GDM1 (cell line): ENCODE data around the gene RBM20.

Experiments
- DNase-seq: peaks from one replicate; lab custom pipeline; 2025; lab: John Stamatoyannopoulos, UW

Gene RBM20

DNA sequence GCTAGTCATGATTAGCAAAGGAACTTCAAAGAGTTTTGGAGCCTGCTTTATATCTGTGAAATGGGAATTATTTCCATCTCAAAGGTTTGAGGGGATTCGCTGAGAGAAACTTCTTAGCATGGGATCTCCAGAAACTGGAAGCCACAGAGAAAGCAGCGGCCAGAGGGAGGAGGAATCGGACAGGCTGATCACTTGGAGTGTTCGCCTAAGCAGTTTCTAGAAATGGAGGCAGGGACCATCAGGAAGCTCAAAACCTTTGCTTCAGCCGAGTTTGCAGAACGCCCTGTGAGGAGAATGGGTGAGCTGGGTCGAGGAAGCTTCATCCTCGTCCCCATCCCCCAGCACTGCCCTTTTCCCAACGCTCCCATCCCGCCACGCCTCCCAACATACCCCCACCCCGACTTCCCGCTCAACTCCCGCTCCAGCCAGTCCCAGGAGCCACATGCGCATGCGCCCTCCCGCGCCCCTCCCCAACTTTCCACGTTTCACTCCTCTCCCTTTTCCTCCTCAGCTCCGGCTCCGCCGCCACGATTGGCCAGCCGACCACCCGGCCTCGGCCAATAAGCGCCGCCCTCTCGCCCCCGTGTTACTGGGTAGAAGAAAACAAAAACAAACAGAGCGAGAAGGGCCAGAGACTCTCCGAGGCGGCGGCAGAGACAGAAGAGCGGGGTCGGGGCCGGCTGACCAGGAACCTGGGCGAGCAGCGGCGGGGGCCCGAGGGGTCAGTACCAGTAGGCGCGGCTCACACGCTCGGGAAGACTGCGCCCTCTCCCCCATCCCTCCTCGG is 227.4 kb downstream of the RBM20 start, which contains the start of gene PDCD4:
TSS of gene PDCD4 (plus strand) at position 631 of the 787 bp plus-strand sequence. CDS start 4,100 bp downstream, outside the sequence.
- peak; percentile 96 for DNase-seq

DNA sequence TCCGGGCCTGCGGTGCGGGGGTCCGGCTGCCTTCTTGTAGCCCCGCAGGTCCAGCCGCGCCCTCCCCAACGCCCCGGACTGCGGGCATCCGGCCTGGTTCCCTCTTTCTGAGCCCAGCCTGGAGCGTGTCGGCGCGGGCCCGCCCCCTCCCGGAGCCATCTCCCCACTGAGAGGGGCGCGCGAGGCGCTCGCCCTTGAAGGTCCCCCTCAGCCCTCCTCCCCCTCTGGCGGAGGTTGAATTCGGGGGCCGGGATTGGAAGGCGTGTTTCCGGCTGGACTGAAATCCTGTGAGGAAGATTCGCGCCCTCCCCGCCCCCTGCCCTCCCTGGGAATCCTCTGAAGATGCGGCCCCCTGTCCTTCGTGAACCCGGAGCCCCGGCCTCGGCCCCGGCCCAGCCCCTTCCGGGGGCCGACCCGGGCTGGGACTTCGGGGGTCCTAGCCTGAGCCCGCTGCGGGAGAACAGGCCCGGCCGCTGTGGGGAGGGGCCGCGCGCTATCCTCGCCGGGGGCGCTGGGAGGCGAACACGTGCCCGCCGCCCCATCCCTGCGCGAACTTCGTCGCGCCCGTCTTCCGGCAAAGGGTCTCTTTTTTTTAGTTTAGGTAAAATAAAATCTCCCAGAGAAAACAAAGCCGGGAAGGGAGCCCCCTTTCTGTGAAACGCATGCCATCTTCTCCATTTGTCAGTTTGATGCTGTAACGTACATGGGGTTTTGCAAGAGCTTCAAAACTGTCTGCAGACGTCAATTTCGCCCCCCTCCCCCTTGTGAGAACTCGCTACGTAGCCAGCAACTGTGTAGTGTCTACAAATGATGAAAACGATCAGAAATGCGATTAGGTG is 228.2 kb downstream of the RBM20 start:
- DNase-seq: peak; percentile 76

DNA sequence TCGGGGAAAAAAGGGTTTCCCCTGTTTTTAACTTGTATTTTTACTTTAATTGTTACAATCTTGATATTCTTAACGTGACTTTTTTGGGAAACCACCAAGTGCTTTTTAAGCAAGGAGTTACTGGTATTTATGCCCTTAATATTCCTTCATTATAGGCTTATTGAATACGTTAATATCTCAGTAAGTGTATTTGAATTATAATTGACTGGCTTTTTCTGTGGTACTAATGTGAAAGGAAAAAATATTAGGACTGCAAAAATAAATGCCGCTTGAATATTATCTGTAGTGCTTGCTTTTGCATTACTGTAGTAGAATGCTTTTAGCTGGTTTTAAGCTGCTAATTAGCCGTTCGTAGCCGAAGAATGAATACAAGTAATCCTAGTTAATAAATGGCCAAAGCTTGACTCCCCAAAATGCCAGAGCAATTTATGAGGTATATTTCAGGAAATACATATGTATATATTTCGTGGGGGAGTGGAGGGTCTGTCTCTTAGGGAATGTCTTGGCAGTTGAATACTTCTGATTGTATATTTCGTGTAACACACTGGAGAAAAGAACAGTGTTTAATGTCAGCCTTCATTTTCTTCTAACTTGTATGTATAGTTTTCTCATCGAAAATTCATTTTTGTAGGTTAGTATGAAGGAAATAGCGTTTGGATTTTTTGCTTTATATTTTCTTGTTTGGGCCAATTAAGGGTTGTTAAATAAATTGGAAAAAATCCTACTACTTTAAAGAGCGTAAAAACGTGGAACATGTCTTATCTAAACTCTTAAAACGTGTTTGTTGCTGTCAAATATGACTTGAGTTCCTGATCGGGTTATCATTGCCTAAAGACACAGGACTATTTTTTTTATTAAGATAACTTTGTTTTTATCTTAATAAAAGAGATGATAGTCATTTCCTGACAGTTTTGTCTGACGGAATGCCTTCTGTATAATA is 229.1 kb downstream of the RBM20 start:
- no peak for DNase-seq

DNA sequence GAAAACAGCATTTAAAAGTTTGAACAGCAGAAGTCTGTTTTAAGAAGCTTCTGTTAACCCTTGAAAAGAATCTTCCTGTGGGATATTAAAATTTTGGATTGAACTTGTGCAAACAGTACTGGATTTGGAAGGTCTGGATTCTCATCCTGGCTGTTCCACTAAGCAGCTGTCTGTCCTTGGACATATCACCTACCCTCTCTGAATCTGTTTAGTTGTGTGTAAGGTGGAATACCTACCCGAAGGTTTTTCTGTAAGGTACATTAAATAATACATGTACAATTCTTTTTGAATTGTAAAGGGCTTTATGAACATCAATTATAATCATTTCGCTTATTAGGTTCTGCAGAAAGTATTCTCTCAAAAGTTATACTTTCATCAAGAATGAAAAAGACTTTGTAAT is 229.8 kb downstream of the RBM20 start:
- DNase-seq: no peak

DNA sequence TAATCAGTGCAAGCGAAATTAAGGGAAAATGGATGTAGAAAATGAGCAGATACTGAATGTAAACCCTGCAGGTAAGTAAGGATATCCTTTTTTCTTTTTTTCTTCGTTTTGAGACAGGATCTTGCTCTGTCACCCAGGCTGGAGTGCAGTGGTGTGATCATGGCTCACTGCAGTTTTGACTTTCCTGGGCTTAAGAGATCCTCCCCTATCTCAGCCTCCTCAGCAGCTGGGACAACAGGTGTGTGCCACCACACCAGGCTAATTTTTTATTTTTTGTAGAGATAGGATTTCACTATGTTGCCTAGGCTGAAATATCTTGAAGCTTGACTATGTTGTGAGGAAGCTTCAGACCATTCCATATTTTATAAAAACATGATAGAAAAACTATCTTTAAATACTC is 231.9 kb downstream of the RBM20 start:
- DNase-seq: no peak

DNA sequence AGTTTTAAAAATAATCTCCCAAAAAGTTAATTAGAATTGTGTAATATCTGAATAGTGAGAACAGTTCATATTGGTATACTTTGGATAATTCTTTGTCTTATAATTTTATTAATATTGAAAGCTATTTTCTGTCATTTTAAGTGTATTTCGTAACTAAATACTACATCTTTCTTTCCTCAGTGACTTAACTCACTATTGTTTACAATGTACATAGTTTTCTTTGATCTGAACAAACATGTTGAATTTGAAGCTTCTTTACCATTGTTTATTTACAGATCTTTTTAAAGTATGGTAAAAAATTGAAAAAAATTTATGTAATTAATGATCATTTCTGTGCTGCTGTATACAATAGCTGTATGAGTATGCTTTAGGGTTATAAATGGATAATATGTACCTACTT is 232.7 kb downstream of the RBM20 start:
- DNase-seq: no peak

DNA sequence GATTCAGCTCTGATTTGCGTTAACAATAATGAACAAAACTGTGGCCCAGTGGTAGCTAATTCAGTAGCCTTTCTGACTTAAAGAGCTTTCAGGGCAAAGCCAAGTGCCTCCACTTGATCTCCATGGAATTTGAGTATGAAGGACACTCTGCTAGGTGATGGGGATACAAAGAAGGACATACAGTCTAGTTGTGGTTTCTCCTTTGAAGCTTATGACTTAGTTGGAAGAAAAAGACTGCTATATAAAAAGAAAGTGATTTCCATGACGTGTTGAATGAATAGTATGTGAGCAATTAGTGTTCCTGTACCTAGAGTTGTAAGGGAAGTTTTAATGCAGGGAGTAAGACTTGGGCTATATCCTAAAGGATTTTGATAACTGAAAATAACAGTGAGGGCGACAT is 235.9 kb downstream of the RBM20 start:
- no peak for DNase-seq

DNA sequence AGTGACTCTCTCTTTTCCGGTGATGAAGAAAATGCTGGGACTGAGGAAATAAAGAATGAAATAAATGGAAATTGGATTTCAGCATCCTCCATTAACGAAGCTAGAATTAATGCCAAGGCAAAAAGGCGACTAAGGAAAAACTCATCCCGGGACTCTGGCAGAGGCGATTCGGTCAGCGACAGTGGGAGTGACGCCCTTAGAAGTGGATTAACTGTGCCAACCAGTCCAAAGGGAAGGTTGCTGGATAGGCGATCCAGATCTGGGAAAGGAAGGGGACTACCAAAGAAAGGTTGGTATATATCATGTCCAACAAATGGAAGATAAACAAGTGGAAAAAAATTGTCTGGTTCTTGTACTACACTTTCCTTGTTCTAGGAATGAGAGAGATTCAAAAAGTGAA is 237.1 kb downstream of the RBM20 start:
- no peak for DNase-seq

DNA sequence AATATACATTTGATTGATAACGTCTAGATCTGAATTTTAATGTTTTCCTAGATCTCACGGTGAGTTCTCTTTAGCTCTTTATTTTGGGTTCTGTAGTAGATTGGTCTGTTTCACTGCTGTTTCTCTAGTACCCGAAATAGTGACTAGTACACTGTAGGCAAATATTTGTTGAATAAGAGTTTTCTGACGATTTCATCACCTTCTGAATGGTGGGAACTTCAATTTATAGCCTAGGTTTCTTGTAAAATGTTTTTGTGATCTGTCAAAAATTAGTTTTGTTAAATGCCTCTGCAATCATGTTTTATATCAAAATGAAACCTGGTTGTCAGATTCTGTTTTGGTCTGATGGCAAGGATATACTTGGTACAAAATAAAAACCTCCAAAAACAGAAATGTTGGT is 237.8 kb downstream of the RBM20 start:
- DNase-seq: no peak

DNA sequence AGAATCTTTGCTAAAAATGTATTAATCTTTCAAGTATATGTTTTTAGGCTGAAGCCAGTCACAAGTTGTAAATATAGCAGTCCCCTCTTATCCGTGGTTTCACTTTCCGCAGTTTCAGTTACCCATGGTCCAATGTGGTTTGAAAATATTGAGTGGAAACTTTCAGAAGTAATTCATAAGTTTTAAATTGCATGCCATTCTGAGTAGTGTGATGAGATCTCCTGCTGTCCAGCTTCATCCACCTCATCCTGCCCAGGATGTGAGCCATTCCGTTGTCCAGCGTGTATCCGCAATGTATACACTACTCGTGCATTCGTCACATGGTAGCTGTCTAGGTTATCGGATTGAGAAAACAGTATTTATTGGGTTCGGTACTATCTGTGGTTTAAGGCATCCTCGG is 239.8 kb downstream of the RBM20 start:
- DNase-seq: no peak

DNA sequence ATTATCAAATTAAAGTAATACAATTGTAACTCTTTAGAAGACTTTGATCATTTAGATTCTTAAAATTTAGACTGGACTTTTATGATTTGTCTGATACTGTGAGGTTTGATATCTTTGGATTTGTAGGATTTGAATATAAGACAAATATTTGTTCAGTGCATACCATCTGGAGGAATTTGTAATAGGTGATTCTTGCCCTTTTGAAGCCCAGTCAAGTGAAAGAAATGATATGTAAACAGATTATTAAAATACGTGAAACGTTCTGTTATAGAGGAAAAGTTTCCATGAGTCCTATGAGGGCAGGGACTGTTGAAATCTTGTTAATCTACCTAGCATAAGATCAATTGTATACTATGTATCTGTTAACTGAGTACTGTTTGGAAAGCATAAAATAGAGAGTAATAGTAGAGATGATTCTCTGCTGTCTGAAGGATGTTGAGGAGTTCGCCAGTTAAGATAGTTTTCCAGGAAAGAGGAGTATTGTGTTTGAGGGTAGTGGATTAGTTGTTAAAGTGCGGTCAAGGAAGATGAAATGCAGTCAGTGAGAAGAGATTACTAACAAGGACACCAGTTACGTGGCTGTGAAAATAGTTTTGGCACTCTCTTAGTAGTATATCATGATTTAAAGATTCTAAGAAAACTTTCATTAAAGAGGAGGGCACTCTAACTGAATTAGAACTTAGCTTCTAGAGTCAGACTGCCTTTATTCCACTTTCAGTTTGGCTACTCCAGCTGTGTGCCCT is 242.0 kb downstream of the RBM20 start:
- no peak for DNase-seq

DNA sequence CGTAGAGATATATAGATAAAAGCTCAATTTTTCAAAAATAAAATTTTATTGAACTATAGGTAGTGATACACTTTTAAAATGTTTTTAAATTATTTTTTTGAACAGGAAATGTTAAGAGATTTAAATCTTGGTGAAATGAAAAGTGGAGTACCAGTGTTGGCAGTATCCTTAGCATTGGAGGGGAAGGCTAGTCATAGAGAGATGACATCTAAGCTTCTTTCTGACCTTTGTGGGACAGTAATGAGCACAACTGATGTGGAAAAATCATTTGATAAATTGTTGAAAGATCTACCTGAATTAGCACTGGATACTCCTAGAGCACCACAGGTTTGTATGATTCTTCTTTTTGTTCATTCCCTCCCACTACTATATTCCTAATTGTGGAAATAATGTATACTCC is 243.4 kb downstream of the RBM20 start:
- no peak for DNase-seq
